HG02678 (cell line): Measurements from ENCODE around the gene HS6ST3.
"Not testable (repeated sequence)": the region's sequence is repeated elsewhere in the genome, so short reads cannot be mapped to it uniquely, and the experiment has no call there.

Experiments
- ATAC-seq: cut with Tn5 transposase; IDR thresholded peaks from one replicate; pipeline ENCODE4 v1.9.1; 2021; ENCODE audit warnings: mild to moderate bottlenecking, moderate library complexity; ENCODE audit not compliant: unreplicated experiment

Gene HS6ST3

DNA sequence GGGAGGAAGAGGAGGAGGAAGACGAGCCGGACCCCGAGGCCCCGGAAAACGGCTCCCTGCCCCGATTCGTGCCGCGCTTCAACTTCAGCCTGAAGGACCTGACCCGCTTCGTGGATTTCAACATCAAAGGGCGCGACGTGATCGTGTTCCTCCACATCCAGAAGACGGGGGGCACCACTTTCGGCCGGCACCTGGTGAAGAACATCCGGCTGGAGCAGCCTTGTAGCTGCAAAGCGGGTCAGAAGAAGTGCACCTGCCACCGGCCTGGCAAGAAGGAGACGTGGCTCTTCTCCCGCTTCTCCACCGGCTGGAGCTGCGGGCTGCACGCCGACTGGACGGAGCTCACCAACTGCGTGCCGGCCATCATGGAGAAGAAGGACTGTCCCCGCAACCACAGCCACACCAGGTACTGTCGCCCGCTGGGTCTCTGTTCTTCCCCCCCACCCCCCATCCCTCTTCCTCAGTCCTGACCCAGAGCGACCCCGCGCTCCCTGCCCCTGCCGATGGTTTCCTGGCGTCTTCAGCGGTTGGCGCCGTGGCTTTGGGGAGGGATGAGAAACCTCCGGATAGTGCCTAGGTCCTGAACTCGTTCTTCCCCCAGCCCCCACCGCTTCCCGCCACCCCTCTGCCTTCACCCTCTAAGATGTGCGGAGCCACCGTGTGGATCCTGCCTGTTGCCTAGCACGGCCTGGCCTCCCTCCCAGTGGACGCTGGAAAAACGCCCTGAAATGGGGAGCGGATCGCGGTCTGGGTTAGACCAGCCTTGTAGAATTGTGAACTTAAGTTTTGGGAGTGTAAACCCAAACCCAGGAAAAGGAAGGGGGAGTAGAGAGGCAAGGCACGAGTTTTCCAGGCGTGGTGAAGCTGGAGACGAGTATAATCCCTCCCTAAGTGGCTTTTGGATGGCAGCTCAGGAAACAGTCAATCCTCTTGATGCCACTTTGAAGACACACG lies 1.5 kb downstream of the HS6ST3 start:
- no peak for ATAC-seq

DNA sequence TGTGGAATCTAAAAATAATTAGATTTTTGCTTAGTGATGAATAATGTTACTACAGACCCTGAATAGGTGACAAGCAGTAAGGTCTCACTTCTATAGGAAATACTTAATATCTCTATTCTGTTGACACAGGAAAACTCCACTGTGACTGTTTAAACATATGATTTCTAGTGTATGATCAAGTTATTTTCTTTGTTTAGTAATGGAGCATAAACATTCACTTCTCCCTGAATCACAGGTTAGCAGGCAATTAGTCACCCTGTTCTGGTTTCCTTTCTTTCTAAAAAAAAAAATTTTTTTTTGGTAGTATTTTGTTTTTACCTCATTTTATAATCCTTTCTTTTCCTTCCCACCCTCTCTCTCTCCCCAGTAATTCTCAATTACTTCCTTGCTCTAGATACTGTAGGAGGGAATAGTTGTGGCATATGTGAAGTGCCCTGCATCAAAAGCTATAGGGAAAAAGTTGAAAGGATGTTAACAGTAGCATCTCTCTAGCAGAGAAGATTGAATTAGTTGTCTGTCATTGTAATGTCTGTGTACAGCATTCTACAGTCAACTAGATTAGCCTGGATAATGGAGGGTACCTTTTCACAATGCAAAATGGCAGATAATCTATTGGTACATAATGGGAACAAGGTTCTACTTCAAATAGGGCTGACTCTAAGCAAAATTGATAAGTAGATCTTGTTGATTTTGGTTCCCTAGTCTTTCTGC lies 3.5 kb downstream of the HS6ST3 start:
- ATAC-seq, result no peak

DNA sequence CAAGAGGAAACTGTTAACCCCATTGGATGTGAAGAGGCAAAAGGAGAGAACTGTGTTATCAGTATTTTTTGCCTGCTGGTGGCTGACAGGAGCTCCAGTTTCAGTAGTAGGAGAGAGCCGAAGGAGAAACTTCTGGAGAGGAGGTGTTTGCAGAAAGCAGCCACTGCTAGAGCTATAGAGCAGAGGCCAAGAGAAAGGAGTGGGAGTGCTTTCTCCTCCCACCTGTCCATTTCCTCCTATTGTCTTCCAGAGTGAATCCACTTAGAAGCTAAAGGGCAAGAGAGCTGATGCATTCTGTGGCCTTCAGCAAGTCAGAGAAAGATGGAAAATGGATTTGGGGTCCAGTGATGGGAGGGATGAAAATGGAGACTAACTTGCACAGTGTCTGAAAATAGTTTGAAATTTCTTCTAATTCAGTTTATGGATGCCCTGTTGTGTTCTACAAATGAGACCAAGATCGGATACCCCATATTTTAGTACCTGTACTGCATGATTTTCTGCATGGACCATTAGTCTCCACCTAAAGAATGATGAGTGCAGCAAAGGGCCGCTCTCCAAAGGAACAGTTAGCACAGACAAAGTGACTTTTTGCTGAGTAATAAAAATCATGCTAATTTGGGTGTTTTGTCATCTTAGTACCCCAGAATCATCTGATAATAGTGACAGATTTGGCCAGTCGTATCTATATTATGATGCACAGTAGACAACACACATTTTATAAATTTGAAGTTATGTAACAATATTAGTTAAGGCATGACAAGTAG lies 10.7 kb downstream of the HS6ST3 start:
- no peak for ATAC-seq

DNA sequence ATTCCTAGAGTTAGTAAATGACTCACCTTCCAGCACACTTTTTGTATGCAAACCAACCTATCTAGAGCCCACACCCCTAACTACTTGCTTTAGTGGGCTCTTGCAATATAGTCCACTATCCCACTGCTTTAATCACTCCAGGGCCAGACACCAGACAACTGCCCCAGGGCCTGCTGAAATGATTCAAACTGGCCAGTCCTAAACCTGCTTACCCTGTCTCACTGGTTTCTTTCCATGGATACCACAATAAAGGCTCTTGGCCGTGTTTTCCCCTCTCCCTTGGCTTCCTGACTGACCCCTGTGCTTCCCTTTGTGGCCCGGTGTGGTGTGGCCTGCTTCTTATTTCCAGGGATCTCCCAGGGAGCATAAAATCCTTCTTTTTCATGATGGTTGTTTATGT lies 14.6 kb downstream of the HS6ST3 start:
- ATAC-seq, result no peak

DNA sequence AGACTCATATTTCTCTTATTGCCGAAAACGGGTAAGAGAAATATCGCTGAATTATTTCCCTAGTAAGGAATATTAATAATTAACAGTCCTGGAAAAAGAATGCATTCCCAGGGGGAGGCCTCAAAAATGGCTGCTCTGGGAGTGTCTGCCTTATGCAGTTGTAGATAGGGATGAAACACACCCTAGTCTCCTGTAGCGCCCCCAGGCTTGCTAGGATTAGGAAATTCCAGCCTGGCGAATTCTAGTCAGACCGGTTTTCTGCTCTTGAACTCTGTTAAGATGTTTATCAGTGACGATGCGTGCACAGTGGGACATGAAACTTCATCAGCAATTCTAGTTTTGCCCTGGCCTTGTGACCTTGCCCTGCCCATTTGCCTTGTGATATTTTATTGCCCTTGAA lies 18.2 kb downstream of the HS6ST3 start:
- ATAC-seq, result not testable (repeated sequence)

DNA sequence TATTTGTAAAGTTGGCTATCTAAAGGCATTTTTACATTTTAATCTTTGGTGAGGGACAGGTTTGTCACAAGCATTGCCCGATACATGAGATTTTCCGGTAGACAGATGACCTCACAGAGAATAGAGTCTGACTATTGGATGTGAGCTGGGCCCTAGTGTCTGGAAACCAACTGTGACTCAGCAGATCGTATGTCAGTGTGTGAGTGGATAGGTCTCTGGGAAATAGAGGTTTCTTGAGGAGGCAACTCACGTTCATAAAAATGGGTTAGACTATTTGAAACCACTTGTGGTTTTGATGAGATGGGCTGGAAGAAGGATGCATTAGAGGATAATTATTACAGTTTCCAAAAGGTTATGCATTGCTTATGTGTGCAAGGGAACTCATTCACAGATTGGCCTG lies 19.2 kb downstream of the HS6ST3 start:
- no peak for ATAC-seq

DNA sequence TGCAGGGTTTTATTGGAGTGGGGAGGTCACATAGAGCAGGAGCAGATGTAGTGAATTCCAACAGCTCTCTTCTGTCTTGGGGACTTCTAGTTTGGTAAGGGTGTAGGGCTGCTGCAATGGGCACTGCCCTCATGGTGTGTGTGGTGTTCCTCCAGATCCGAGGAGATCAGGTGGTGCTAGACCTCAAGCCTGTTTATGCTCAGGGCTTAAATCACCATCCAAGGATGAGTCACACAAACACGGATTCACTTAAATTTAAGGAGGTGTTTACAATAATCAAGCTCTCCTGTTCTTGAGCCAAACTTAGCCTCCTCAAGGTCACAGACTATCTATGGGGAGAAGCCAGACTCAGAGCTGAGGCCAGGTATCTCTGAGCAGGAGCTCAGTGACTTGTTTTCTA lies 23.0 kb downstream of the HS6ST3 start:
- no peak for ATAC-seq

DNA sequence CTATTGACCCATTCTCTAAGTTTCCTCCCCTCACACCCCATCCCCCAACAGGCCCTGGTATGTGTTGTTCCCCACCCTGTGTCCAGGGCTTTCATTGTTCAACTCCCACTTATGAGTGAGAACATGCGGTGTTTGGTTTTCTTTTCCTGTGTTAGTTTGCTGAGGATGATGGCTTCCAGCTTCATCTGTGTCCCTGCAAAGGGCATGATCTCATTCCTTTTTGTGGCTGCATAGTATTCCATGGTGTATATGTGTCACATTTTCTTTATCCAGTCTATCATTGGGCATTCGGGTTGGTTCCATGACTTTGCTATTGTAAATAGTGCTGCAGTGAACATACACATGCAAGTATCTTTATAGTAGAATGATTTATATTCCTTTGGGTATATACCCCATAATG lies 25.5 kb downstream of the HS6ST3 start:
- not testable (repeated sequence) for ATAC-seq

DNA sequence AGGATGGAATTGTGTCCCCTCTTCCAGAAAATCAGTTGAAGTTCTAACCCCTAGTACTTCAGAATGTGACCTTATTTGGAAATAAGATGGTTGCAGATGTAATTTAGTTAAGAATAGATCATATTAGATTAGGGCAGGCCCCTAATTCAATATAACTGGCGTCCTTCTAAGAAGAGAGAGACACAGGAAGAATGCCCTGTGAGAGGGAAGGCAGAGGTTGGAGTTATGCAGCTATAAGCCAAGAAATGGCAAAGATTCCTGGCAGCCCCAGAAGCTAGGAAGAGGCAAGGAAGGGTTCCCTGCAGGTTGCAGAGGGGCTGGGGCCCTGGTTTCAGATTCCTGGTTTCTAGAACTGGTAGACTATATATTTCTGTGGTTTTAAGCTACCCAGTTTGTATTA lies 30.0 kb downstream of the HS6ST3 start:
- ATAC-seq, result no peak

DNA sequence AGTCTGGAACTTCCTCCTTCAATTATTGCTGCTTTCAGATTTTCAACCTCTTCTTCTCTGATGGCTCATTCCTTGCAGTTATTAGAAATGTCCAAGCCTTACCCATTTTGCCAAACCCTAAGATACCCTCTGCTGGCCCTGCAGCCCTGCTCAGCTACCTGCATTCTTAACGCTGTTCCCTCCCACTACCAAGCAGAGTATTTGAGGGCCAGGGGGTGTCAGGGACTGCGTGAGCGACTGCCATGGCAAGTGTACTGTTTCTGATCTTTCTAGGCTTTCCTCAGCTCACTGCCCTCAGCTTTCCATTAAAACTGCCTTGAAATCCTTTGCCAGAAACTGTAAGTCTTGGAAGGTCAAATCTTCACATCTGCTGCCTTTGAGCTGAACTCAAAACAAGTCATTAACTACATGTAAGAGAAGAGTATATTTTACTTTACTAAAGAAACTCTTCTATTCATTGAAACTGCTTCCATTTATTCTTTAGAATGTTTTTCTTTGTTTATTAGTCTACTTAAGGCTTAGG lies 41.0 kb downstream of the HS6ST3 start:
- no peak for ATAC-seq

DNA sequence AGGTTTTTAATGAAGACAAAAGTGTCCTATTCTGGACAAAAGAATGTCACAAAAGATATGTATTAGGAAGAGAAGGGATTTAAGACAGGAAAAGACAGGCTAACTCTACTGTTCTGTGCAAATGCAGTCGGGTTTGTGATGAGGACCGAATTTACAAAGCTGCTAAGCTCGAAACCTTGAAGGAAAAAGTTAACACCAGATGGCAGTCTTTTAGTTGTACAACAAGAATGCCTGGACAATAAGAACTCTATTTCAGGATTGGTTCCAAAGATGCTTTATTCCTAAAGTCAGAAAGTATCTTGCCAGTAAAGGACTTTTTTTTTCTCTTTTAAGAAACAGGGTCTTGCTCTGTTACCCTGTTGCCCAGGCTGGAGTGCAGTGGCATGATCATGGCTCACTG lies 51.1 kb downstream of the HS6ST3 start:
- ATAC-seq, result no peak

DNA sequence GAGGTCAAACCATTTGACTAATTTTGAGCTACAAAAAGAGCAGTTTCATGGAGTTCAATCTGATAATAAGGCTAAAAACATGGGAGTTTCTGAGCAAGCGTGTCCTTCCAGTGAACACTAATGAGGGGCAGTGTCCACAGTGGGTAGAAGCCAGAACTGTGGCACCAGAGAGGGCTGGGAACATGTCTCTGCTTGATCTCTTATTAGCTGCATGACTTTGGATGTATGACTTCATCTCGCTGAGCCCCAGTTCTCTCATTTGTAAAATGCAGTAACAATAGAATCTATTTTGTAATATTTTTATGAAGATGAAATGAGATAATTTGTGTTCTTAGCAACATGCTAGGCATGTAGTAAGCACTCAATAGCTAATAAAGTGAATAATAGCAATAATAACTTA lies 69.8 kb downstream of the HS6ST3 start:
- ATAC-seq, result no peak

DNA sequence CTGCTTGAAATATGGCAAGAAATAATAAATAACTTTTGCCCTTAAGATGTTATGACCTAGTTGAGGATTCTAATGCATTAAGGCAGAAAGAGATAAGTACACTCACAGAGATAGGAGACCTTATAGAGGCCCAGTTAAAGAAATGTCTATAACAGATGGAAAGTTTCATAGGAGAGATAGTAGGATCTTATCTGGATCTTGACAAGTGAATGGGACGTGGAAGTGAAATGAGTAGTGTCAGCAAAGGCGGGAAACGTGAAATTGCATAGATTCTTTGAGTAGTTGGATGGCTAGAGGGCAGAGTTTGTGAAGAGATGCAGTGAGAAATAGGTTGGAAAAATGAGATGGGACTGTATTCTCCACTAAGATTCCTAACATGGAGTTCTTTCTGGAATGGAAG lies 71.2 kb downstream of the HS6ST3 start:
- no peak for ATAC-seq

DNA sequence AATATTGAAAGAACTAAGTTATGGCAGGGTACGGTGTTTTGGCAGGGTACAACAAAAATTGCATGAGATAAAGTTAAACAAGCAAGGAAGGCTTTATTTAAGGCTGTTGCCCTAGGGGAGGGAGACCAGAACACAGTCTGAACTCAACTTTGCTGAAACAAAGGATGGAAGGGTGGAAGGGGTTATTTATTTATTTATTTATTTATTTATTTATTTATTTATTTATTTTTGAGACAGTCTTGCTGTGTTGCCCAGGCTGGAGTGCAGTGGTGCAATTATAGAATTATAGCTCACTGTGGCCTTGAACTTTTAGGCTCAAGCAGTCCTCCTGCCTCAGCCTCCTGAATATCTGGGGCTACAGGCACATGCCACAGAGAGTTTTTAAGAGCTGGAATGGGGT lies 75.9 kb downstream of the HS6ST3 start:
- no peak for ATAC-seq

DNA sequence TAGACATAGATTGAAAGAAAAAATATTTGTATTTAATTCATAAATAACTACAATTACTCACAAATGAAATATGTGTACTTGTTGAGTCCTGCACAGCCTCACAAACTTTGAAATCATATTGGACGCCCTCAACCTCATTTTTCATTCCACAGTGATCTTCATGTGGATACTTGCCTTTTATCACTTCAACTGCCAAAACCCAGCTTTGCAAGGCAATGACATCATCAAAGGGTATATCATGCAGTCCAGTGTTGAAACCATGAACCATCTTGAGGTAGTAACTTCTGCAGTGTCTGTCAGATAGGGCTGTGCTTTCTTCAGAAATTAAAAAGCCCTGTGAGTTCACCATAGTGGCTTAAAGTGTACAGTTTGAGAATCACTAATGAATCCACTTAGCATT lies 82.2 kb downstream of the HS6ST3 start:
- ATAC-seq, result no peak

DNA sequence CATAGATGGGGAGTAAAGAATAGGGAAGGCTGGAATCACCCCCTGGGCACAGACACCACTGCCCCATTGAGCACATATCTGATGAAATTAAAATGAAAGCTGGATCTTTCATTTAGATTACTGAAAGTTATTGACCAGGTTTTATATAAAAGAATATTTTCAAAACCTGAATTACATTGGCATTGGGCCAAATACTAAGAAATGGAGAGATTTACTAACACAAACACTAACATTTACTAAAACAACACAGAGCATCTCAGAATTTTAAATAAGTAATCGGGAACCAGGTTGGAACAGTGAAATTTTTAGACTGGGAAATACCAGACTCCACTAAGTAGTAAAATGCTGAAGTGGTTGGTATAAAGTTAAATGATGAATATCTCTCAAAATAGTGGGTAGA lies 88.9 kb downstream of the HS6ST3 start:
- no peak for ATAC-seq

DNA sequence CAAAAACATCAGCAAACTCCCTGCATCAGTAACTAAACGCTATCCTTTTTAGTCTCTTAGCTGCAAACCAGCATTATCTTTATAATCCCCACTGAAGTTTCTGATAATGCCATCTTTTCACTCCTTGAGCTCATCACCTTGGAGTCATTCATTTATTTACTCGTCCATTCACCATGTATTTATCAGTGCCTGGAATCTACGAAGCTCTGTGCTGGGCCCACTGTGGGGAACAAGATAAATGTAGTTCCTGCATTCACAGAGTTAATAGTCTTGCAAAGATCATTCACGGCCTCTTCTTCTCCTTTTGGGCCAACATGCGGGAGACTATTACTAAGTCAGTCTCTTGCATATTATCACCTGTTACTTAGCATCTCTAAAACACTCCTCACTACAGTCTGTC lies 89.4 kb downstream of the HS6ST3 start:
- no peak for ATAC-seq

DNA sequence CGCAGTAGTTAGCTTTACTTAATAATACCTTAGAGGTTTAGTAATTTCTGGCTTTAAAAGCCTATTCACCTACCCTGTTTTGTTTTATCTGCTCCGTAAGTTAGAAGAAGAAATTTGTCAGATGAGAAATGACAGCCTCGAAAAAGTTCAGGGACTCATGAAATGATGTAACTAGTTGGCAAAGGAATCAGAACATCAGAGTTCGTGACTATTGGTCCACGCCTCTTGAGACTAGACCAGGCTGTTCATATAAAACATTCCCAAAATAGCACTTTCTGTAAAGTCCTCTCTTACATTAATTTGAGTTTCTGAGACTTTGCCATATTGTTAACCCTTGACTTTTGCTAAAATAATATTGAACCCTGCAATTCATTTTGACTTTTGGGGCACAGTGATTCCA lies 92.0 kb downstream of the HS6ST3 start:
- no peak for ATAC-seq

DNA sequence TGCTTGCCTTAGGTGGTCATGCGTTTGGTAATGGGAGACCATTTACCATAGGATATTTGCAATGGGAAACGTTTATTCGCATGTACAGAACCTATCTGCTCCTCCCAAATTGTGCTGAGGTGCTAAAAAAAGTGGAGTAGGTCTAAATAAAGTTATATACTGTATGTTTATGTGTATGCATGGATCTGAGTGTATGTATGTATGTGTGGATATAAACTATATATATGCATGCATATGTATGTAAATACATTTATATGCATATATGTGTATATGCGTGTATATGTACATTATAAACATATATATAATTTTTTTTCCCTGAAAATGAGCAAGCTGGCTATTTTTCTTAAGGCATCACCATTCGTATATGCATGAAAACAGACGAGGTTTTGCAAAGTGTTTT lies 95.9 kb downstream of the HS6ST3 start:
- no peak for ATAC-seq

DNA sequence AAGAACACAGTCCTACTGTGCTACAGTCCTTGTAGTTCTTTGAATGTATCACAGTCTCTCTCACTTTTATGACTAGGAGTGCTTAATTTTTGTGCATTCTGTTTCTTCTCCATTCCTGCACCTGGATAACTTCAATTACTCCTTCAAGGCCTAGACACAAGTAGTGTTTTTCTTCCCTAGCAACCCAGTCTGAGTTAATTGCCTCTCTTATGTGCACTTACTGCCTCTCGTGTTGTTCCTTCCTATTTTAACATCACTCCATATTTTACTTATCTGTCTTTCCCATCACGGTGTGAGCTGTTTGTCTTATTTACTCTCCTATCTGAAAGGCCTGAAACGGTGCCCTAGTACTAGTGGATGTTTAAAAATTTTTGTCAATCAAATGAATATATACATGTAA lies 101.5 kb downstream of the HS6ST3 start:
- ATAC-seq, result no peak

DNA sequence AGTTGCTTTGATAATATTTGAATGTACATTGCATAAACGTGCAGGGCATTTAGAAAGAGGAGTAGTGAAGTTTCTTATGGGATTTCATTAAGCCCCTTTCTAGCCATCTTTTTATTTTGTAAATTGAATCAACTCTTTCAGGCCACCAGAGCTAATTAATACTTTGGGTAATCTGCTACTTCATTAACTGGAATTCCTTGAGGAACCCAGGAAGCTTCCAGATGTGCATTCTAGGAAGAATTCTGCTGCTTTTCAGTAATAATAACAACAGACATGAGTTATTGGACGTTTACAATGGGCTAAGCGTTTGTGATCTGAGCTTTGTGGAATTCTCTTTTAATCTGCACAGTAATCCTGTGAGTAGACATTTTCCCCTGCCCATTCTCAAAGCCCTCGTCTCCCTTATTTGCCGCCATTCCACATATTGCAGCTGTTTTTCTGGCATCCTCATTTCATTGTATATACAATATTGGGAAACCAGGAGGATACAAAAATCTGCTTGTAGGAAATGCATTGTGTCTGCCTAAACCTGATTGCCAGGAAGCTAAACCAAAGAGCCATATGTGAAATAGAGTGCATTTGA lies 103.9 kb downstream of the HS6ST3 start:
- ATAC-seq, result no peak
